HG02885 (cell line): ENCODE results near the gene TBC1D1.
"Not testable (repeated sequence)": the region's sequence is repeated elsewhere in the genome, so short reads cannot be mapped to it uniquely, and the experiment has no call there.

Source experiments
- ATAC-seq: cut with Tn5 transposase; IDR thresholded peaks from one replicate; pipeline ENCODE4 v1.9.1; 2021; ENCODE audit warnings: mild to moderate bottlenecking; ENCODE audit not compliant: unreplicated experiment, poor library complexity

TBC1D1 gene

DNA sequence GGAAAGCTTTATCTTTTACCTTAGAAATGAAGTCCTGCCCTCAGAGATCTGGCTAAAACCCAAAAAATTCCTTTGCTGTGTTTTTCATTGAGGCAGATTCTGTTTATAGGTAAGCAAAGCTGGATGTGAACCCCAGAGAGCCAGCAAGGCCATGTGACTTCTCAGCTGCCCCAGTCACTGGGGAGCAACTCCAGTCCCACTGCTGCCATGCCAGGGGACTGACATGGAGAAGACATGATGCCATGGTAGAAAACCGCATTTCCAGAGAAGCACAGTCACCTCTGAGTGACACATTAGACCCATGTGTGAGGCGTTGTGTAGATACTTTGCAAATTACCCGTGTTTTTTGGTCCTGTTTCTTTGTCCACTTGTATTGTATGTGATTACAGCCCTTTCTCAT lies 114.8 kb downstream of the TBC1D1 start:
- ATAC-seq, result no peak

DNA sequence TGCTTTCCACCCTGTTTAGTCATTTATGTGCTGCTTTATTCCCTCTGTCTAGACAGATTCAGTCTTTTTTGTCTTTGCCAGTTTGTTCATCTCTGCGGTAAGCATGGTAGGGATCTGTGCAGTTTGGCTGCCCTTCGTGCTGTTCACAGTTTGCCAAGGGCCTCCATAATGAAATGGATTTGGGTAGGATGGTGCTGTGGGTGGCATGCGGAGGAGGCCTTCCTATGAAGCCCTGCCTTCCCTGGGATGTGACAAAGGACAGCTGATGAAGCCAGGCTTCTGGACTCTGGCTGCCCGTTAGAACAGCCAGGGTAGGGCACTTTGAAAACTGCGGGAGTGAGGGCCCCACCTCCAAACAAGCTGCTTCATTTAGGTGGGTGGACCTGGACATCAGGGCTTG lies 116.8 kb downstream of the TBC1D1 start:
- ATAC-seq, result no peak

DNA sequence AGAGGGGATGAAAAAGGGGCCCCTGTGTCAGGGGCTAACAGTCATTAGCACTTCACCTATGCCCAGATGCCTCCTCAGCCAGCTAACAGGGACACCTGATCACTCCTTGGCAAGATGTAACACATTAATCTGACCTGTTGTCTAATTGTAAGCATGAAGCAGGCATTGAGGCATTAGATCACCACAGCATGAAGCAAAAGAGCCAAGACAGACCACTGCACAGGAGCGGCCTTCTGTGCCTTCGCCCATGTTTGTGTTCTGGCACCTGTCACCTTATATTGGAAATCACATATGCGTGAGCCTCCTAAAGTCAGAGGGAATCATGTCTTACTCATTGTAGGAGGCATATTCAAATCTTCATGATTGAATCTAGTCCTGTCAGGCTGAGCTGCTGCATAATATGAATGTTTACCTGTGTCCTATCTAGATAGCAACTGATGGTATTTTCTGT lies 117.7 kb downstream of the TBC1D1 start:
- no peak for ATAC-seq

GRCh38 chr4:38009421-38009820 lies 118.5 kb downstream of the TBC1D1 start:
- ATAC-seq, result no peak

DNA sequence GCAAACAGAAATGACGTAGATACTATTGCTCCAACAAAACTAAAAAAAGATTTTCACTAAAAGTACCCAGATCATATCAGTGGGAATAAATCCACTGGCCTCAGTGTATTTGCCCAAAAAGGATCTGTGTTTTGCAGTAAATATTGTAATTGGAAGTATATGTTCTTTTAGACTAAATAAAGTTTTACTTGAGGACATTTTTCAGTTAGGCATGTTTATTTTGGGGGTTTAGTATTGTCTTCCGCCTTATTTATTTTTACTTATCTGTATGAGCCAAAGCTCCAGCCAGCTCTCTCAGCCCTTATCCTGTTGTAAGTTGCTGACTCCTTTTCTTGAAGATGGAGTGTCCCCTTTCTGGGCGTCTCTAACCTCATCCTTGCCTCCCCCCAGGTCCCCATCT lies 119.1 kb downstream of the TBC1D1 start:
- ATAC-seq, result no peak

DNA sequence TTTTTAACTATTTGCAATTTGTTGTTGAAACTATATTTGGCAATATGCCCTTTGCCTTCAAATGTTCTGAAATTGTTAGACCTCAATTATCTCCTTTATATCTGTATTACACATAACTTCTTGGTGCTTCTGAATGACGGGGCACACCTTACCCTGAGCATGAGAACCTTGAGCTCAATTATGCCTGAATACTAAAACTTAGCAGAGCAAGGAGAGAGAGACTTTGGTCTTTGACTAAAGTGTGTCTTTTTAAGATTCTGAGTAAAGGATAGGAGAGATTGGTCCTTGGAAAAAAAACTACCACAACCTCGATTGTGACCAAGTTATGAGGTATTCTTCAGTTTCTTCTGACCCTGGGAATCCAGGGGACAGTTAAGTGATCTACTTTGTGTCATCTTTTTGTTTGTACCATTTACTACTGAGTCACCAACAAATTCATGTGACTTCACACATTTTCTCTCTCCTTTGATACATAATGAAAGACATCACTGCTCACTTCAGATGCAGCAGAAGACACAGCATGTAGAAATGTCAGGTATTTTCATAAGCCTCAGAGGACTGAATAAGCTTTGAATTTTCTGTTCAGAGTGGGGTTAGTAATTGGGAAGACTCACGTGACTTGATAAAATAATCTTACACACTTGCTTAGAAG lies 120.8 kb downstream of the TBC1D1 start:
- ATAC-seq, result no peak

- ATAC-seq, result no peak
Measured at GRCh38 chr4:38013461-38014366, 122.8 kb downstream of the TBC1D1 start.

GRCh38 chr4:38014421-38014852 lies 123.6 kb downstream of the TBC1D1 start:
- ATAC-seq, result no peak

DNA sequence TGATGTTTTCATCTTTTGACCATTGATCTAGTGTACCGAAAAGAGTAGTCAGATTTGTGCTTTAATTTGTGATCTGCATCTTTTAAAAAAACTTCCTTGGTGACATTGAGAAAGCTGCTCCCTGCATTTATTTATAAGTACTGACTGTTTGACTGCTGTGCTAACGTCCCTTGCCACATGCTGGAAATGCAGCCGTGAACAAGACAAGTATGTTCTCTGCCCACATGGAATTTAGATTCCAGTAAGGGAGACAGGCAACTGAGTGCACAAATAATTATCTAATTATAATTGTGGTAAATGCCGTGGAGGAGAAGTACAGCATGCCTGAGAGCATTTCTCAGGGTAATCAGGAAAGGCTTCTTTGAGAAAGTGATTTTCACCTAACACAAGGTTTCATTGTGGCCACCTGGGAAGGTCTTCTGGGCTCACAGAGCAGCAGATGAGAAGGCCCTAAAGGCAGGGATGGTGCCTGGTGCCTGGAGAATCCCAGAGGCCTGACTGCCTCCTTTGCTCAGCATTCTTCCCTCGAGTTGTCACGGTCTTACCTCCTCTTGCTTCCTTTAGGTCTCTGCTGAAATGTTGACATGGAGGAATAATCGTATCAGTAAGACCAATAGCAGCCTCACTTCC lies 125.1 kb downstream of the TBC1D1 start:
- no peak for ATAC-seq

GRCh38 chr4:38016698-38017097 lies 125.8 kb downstream of the TBC1D1 start:
- ATAC-seq, result no peak

DNA sequence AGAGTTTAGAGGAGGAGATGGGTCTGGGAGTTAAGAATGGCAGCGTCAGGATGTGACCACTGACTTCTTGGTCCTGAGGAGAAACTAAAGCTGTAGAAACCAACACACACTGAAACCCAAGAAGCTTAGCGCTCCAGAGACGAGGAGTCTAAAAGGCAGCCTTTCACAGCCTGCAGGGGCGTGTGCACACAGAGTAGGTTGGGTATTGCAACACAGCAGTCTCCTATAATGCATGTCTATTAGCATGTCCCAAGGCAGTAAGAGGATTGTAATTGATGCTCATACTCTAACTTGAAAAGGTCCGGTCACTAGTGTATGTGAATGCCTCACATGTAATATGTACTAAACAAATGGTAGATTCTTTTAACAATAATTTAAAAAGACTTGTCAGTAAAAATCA lies 126.7 kb downstream of the TBC1D1 start:
- no peak for ATAC-seq

DNA sequence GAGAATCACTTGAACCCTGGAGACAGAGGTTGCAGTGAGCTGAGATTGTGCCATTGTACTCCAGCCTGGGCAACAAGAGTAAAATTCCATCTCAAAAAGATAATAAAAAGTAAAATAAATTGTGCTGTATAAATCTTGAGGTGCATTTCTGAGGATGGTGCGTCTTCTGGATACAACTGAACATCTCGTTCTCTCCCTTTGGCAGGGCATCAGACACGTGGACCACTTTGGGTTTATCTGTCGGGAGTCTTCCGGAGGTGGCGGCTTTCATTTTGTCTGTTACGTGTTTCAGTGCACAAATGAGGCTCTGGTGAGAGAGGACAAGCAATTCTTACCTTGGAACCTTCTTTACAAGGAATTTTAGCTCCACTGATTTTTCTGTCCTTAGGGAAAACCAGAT lies 129.5 kb downstream of the TBC1D1 start:
- ATAC-seq, result no peak

- ATAC-seq, result not testable (repeated sequence)
Measured at GRCh38 chr4:38020961-38021360, 130.1 kb downstream of the TBC1D1 start.

- no peak for ATAC-seq
Measured at GRCh38 chr4:38021751-38022150, 130.9 kb downstream of the TBC1D1 start.

- ATAC-seq, result no peak
Measured at GRCh38 chr4:38023347-38024205, 132.7 kb downstream of the TBC1D1 start.

DNA sequence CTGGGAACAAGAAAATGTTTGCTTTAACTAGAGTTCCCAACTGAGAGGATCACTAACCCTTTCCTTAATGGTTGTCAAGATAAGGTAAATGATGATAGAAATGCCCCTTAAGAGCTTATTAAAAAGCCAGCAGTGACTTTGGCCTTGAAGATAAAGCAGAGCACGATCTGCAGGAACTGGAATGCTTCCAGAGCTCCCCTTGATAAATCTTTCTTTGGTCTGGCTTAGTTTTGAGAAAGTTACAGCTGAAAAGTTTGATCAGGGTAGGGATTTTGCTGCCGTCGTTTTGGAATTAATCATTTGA lies 133.3 kb downstream of the TBC1D1 start:
- ATAC-seq, result no peak

- ATAC-seq, result no peak
Measured at GRCh38 chr4:38025665-38026064, 134.8 kb downstream of the TBC1D1 start.

- no peak for ATAC-seq
Measured at GRCh38 chr4:38026158-38026740, 135.4 kb downstream of the TBC1D1 start.

- no peak for ATAC-seq
Measured at GRCh38 chr4:38030023-38030422, 139.1 kb downstream of the TBC1D1 start.
